ENCODE data around the gene KLHL26. TPM values are rescaled to one million over a fixed set of nuclear protein-coding genes. Genes with fewer than 3 reads are reported as not detected.
"Not testable (repeated sequence)": the region's sequence is repeated elsewhere in the genome, so short reads cannot be mapped to it uniquely, and the experiment has no call there.

KLHL26 gene
- polyA plus RNA-seq, 1 donor = 5.2 TPM

DNA sequence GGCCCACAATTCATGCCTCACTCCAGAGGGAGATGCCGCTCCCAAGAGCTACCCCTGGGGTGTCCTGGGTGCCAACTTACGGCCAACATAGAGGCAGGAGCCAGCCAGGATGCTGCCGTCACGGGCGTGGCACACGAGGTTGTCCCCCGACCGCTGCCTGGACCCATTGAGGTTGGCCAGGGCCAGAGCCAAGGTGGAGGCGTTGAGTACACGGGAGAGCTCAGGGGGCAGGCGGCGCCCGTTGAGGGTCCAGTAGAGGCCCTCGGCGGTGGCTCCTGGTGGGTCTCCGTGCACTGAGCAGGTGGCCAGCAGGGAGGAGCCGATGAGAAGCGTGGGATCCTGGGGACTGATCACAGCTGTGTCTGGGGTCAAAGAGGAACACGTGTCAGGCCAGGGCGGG, 37.3 kb upstream of the KLHL26 start:
- DNase-seq = no peak

DNA sequence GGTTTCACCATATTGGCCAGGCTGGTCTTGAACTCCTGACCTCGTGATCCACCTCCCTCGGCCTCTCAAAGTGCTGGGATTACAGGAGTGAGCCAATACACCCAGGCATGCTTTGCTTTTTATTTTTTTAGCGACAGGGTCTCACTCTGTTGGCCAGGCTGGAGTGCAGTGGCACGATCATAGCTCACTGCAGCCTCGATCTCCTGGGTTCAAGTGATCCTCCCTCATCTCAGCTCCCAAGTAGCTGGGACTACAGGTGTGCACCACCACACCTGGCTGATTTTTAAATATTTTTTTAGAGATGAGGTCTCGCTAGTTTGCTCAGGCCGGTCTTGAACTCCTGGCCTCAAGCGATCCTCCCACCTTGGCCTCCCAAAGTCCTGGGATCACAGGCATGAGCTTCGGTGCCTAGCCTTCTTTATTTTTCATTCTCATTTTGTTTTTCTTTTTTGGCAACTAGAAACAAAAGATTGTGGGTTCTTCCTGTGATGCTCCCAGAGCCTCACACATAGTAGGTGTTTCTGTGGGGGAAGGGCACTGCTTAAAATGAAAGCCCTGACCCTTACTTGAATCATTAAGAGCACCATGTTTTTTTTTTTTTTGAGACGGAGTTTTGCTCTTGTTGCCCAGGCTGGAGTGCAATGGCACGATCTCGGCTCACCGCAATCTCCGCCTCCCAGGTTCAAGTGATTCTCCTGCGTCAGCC, 36.0 kb upstream of the KLHL26 start:
- DNase-seq = not testable (repeated sequence)

DNA sequence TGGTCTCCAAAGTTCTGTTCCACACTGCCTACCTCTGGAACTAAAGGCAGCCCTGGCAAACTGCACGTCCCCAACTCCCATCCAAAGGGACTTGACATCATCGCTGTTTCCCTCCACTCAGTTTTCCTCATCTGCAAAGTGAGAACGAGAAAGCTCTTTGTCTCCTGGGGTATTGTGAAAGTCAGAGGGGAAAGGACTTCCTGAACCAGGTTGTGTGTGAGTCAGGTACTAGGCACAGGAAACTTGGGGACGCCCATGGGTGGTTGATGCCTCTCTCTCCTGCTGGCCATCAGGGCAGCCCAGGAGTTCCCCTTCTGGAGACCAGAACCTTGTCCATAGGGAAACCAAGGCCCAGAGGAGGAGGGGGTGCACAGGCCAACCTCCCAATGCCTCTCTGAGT, 35.0 kb upstream of the KLHL26 start:
- DNase-seq = no peak

DNA sequence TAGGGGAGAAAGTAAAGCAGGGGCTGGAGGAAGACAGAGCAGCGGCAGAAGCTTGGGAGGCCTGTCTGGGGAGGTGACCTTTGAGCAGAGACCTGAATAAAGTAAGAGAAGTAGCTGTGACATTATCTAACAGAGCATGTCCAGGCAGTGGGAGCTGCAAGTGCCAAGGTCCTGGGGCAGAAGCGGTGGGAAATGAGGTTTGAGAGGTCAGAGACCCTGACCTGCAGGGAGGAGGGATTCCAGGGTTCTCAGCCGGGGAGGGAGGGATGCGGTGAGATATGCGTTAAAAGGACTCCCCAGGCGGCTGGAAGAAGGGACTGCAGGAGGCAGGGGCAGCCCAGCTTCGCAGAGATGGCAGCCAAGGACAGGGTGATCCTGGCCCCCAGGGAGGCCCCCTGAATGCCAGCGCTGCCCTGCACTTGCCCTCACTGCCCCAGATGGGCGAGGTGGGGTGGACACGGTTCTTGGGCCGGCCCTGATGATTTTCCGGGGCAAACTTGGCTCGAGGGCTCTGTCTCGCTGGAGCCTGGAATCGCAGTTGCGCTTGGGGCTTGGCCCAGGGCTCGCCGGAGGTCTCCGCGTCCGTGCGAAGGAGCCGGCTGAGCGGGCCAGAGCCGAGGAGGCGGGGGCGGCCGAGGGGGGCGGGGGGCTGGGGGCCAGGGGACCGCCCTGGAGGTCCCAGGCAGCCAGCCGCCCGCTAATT, 33.4 kb upstream of the KLHL26 start:
- DNase-seq = no peak

DNA sequence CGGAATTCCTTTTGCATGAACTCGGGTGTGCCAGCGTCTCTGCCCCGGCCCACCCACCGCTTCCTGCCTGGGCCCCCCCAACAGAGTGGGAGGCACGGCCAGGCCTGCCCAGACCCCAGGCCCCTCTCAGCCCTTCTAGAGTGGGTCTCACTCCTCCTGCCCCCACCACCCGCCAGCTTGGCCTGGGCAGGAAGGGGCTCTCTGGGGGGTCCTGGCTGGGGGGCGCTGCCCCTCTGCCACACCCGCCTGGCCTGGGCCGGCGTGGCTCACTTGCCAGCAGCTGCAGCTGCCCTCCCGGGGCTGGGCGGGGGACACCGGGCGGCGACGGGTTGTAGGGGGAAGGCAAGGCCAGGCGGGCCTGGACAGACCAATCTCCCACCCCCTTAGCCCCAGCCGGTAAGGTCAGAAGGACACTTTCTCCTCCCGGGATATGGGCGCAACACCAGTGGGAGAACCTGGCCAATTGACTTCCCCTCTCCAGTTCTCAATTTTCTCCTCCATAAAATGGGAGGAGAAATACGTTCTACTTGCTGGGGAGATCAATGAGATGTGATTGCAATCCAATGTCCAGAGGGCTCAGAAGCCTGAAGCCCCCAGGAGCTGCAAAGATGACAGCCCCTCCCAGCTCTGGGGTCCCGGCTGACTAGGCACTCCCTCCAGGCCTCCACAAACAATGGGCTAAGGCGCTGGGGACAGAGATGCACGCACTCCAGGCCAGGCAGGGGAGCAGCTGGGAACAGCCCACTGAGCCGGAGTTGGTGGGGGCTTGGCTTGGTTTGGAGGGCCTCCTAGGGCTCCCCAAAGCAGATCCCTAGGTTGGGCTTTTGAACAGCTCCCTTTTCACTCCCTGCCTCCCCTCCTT, 32.6 kb upstream of the KLHL26 start:
- no peak for DNase-seq

DNA sequence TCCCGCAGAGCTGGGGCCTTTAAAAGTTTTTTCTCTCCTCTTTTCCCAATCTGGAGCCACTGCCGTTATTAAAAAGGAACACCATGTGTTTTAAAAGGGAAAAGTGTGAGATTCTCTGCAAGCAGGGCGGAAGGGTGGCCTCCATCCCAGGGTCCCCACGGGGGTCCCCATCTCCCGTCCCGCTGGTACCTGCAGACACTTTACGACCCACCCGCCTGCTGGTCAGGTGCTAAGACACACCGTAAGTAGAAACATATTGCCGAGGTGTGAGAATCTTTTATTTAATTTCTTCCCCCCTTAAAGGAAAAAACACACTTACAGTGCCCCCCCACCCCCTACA, 32.0 kb upstream of the KLHL26 start:
- DNase-seq = no peak

DNA sequence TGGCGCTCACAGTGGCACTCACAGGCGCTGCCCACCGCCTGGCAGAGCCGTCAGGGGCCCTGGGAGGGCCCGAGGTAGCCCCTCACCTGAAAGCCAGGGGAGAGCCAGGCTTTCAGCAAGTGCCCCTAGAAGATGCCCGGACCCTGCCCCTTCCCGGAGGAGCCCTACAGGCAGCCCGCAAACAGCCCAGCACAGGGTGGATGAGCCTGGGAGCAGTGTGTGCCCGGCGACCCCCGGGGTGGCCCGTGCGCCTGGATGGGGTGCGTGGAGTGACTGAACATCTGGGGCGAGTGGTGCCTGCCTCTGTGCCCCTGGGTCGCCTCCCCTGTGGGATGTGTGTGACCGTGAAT, 31.7 kb upstream of the KLHL26 start:
- DNase-seq = no peak

DNA sequence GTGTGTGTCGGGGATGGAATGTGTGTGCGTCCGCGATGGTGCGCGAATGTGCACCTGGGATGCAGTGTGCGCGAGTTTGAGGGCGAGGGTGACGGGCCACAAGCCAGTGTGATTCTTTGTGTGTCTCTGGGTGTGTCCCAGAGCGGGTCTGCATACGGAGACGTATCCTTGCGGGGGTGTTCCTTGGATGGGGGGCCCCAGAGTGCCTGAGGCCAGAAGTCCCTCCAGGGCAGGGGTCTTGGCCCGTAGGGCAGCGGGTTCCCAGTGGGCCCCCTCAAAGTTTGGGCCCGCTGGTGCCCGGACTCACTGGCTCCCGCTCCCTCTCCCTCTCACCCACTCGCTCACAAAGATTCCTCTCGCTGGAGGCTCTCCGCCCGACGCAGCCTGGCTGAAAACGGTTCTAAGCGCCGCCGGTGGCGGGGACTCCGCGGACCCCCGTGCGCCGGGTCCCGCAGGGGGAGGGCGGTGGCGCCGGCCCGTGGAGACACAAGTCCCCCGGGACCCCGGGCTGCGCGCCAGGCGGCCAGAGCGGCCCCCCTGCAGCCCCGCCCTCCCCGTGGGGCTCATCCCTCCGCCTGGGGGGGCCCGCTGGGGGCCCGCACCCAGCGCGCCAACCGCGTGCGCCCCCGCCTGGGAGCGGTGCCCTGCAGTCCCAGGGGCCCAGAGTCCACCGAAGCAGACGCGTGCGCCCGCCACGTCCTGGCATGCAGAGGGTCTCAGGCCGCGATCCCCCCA, 31.1 kb upstream of the KLHL26 start:
- no peak for DNase-seq

DNA sequence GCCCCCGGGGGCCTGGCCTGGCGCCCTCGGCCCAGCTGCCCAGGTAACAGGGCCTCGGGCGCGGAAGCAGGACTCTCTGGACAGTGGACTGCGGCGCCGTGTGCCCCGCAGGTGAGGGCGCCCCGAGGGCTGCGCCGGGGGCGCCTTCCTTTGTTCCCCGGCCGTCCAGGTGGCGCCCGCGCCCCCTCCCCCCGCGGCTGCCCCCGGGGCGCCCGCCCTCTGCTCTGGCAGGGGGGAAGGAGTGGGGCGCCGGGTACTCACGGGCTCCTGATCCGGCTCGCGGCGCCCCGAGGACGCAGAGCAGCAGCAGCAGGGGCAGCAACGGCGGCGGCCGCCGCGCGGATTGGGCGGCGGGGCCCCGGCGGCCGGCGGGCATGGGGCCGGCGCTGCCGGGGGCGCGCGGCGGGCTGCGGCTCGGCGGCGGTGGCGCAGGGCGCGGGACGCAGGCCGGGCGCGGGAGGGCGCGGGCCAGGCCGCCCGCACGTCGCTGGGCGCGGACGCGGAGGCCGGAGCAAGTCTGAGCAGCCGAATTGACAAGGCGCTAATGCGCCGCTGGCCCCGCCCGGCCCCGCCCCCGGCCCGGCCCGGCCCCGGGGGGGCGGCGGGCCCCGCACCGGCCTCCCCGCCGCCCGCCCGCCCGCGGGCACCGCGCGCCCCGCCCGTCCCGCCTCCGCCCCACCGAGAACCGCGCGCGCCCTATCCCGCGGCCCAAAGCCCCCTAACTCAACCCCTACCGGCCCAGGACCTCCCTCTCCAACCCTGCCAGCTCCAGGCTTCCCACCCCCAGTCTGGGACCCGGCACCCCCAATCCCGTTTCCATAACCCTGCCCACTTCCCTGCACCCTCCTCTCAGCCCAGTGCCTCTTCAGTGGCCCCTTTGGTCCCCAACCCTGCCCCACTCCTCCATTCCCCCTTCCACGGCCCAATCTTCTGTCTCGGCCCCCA, 30.3 kb upstream of the KLHL26 start, which contains the start of gene CRLF1:
Gene CRLF1 (minus strand): TSS at position 519 of the 945 bp plus-strand sequence. CDS start 143 bp downstream, at position 376.
- DNase-seq = no peak

DNA sequence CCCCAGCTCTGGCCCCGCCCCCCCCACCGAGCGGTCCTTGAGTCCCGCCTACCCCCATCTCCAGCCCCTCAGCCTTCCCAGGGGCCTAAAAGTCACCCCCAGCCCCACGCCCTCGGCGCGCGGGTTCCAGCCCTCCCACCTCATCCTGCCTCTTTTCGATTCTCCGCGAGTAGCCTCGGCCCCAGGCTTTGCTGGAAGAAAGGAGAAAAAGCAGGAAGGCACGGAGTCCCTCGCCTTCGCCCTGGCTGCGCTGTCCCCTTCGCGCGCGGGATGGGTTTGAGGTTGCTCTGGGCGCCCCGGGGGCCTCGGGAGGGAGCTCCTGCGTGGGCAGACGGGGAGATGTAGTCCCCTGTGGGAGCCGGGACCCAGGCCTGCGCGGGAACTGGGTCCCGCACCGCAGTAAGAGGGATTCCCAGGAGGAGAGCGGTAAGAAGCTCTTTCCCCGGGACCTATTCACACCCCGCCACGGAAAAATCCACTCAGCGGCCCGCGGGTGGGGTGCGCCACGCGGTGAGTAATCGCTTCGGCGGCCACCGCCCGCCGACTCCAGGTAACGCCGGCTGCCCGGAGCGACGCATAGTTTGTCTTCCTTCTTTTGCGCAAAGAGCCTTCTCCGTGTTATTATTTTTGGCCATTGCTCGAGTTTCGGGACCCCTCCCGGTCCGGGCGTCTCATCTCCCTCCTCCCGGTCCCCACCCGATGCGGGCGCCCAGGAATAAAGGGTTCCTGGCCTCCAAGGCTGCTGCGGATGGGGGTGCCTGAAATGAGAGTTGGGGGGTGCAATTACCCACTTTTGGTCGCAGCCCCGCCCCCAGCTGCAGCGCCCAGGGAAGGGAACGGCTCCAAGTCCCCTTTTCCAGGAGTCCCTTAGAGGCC, 29.4 kb upstream of the KLHL26 start:
- no peak for DNase-seq

DNA sequence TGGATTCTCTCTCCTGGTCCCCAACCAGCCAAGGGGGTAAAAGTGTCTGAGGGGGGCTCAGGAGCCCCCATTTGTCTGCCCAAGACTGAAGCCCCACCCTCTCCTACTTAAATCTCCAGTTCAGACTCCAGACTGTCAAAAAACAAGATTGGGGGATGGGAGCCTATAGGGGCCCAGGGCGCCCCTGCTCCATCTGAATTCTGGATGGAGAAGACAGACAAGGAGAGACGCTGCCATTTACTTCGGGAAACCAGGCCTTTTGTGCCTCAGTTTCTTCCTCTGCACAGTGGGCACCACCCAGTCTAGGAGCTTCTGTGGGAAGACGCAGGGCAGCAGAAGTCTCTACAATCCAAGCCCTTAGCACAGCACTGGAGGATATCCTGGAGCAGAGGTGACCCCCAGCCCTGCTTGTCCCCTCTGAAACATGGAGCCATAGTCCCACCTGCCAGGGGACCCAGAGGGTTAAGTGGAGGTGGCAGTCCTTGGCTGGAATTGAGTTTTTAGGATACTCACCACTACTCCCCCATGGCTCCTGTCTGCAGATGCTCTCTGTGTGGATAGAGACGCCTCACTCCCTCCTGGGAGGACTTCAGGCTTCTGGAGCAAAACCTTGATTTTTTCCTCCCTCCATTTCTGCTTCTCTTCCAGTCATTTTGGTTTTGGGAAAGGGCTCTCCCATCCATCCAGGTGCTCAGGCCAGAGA, 28.6 kb upstream of the KLHL26 start:
- no peak for DNase-seq

DNA sequence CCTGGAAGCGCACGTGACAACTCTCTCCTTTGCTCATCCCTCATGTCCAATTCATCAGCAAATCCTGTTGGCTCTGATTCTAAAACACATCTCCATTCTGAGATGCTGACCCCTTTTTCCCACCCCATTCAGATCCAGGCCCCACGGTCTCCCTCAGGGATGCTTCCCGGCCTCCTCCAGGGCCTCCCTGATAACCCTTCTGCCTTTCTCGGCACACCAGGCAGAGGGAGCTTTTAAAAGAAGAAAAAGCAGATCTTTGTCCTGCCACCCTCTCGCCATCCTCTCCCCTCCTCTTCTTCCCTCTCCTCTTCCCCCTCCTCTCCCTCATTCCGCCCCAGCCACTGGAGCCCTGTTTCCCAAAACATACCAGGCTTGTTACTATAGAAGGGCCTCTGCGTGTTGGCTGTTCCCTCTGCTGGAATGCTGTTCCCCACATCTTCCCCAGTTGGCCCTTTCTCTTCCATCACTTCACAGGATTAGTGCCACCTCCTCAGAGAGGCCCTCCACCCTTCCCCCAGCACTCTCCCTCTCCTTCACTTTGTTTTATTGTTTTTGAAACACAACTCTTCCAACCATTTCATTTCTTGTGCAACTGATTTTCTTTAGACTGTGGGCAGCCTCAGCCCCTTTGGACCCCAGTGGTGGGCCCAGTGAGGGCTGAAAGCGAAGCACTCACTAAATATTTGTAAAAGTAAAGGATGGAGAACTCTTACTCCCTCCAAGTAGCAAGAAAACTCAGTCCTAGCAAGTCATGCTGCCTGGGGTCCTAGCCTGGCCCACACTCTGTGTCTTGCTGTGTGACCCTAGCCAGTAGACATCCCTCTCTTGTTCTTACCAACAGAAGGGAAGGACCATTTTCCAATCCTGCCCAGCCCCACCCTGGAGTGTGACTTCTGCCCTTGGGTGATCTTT, 27.8 kb upstream of the KLHL26 start:
- DNase-seq = no peak

DNA sequence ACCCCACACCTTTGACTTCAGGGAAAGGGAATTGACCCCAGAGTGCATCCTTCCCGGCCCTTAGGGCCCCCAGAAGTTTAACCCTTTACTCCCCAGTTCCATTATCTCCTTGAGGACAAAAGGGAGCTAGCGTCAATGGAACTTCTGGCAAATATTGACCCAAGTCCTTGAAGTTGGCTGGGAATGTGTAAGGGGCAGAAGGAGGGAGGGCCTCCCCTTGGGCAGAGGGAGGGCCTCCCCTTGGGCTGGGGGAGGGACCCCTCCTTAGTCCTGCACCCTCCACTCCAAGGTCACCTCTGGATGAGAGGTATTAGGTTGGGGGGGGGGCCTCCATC, 27.1 kb upstream of the KLHL26 start:
- DNase-seq = no peak

DNA sequence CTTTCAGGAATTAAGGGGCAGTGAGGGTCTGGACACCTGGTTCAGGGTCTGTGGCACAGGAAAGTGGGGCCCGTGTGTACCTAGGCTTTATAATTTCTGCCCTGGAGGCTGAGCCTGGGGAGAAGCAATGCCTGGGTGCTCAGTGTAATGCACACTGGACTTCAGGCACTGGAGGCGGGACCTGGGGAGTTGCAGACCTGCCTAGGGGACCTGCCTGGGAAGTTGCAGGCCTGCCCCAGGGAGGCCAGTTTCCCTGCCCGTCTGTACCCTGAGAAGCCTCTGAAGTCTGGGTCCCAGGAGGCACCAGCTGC, 26.6 kb upstream of the KLHL26 start:
- DNase-seq = no peak

DNA sequence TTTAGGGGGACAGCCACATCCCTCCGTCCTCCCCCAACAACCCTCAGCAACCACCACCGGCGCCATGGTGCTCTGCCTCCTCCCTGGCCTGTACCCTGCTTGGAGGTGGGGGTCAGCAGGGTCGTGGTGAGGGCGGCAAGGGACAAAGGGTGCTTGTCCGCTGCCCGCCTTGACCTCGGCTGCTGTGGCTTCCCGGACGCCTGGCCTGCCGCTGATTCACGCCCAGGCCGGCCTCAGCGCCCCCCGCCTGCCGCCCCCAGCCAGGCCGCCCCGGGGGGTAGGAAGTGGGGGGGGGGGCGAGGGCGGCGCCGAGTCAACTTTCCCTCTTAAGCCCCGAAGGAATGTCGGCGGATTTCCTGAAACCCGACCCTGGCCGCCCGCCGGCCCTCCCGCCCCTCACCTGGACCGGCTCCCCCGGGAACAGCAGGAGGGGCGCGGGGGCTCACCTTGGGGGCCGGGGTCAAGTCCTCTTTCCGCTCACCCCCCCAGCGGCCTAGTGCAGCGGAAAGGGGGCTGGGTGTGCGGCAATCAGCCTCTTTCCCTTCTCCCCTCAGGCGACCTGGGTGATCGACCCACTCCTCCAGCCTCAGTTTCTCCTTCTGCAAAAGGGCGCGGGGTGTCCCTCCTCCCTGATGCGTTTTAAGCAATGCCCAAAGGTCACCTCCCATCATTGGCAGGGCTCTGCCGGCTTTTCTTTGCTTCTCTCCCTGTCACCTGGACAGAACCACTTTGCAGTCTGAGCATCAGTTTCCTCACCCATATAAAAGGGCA, 26.1 kb upstream of the KLHL26 start:
- DNase-seq = no peak

DNA sequence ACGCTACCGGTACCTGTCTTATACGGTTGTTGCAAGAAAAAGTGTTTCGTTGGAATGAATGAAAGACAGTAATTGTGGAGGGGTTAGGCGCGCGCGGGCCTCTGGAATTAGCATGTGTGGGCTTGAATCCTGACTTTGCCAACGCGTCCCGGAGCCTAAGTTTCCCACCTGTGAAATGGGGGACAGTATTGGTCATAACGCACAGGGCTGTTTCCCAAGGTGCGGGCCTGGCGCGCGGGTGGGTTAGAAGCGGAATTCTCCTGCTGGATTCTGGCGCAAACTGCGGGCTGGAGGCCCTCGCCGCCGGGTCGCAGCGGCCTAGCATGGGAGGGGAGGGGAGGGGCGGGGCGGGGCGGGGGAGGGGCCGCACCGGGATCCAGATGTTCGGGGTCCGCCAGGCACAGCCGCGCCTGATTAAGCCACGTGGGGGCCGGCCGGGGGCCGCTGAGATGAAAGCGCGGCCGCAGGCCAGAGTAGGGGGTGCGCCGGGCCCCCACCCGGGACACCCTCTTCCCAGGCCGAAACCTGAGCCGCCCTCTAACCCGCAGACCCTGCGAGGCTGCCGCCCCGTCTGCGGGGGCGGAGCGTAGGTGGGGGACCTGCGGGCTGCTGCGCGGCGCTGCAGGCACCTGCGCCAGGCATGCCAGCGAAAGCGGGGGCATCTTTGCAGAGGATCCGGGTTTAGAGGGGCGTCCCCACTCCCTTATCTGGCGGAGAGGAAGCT, 25.3 kb upstream of the KLHL26 start:
- no peak for DNase-seq

Data from left kidney (tissue), 2 donors.